Stimulated activated CD4-positive, alpha-beta T cell treated with anti-CD3 and anti-CD28 coated beads, TNF-alpha, amount 100 ng/mL, for 24 hours (primary cell): ENCODE results near the gene EXTL1.

ENCODE experiments used
- DNase-seq, 3 experiments: peaks; one replicate each; pipeline ENCODE4 v3.0.0-alpha.2; 2020; ENCODE audit warnings: low read depth in 3 of 3

EXTL1 gene

DNA sequence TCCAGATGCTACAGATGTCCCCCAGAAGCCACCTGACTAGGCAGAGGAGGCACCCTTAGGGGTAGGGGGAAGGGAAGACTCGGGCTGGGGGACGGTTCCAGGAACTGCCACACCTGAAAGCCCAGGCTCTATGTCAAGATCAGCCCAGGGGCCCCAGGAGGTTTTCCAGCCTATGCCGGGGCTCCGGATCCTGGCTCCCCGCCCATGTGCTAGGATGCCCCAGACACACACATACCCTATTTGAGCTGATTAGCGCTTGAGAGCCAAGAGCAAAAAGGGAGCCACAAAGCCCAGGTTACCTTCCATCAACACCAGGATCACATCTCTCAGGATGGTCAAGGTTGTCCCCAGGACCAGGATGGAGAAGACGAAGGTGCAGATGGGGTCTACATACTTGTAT is 19.8 kb downstream of the EXTL1 start:
- DNase-seq, result no peak

DNA sequence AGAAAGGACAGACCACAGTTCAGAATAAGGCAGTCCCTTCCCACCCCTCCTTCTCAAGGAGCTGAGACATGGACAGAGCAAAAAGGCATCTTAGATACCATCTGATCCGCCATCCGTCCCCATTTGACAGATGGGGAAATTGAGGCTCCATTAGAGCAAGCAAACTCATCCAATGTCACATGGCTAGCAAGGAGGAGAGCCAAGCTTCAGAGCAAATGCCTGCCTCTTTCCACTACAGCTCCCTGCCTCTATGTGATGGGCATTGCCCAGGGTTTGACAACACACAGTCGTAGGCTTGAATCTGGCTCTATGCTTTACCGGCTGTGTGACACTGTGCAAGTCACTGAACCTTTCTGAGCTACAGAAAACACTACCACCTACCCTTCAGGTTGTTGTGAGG is 20.4 kb downstream of the EXTL1 start:
- DNase-seq, result no peak

DNA sequence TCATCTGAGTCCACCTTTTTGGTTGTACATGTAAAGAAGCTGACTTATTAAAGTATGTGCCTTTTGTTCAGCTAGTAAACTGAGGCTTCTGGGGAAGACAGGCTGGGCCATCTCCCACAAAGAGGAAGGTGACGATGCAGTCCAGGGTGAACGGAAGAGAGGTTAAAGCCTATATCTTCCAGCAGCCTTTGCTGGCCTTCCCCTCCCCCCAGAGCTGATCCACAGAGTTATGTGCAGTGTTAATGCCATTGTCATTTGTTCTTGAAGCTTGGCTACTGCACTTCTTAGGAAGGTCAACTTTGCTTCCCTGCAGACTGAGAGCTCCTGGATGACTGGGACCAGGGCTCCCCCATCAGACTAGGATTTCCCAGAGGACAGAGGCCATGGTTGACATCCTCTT is 22.2 kb downstream of the EXTL1 start:
- no peak for DNase-seq

DNA sequence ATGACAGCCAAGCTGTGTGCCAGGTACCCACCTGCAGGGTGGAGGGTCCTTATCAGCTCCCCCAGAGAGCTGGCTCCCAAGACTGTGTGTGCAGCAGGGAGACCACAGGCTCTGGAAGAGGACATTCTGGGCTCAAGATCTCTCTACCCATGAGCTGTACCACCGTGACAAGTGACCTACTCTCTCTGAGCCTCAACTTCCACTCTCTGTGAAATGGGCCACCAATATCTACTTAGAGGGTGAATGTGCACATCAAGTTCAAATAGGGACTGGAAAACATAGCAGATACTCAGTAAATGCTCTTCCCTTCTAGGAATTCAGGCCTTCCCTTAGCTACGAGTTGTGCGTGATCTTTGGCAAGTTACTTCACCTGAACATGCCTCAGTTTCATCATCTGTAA is 22.8 kb downstream of the EXTL1 start:
- no peak for DNase-seq

DNA sequence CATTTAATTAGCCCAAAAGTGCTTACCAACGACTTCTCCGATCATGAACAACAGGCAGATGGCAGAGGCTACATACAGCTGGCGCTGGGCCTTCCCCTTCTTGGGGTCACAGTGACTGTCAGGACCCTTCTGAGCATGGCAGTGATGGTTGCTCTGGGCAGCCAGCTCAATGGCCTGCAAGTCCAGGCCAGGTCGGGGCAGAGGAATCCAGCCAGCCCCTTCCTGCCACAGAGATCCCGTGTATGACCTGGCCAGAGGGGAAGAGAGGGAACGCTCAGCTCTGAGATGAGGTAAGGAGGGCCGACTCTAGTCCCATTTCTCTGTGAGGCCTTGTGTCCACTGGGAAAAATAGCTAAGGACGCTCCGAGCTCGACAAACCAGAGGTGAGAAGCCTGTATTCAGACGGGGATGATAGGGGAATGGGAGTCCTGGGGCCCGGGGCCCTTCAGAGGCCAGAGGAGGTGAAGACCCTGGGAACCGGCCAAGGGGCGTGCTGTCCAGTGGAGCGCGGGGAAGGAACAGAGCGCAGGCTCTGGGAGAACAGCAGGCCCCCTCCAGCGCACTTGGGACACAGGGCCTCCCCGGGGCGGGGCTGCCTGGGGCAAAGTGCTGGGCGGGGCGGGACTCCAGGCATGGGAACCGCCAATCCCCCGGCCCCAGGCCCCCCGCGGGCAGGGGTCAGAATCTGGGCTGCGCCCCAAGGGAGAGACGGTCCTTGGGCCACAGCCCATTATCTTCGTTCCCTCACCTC is 23.6 kb downstream of the EXTL1 start:
- no peak for DNase-seq

DNA sequence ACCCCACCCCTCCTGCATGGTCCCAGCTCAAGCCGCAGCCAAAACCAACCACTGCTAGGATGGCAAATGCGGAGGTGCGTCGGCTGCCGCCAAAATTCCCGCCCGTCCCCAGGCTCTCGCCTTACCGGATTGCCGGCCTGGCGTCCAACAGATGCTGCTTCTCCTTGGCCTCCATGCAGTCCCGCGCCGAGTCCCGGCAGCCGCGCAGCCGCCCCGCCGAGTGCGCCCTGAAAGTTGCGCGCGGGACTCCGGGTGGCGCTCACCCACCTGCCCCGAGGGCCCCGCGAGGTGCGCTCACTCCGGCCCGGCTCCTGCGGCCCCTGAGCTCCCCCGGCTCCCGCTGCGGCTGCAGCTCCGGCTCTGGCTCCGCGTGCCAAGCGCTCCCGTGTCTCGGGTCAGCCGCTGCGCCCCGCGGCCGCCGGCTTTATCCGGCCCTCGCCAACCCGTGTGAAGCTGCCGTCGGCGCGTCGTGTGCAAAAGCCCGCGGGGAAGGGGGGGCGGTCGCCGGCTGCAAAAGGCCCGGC is 24.2 kb downstream of the EXTL1 start, which contains the start of gene SLC30A2:
Gene SLC30A2 (minus strand): TSS at position 397 of the 524 bp plus-strand sequence. CDS start 222 bp downstream, at position 175.
- no peak for DNase-seq

DNA sequence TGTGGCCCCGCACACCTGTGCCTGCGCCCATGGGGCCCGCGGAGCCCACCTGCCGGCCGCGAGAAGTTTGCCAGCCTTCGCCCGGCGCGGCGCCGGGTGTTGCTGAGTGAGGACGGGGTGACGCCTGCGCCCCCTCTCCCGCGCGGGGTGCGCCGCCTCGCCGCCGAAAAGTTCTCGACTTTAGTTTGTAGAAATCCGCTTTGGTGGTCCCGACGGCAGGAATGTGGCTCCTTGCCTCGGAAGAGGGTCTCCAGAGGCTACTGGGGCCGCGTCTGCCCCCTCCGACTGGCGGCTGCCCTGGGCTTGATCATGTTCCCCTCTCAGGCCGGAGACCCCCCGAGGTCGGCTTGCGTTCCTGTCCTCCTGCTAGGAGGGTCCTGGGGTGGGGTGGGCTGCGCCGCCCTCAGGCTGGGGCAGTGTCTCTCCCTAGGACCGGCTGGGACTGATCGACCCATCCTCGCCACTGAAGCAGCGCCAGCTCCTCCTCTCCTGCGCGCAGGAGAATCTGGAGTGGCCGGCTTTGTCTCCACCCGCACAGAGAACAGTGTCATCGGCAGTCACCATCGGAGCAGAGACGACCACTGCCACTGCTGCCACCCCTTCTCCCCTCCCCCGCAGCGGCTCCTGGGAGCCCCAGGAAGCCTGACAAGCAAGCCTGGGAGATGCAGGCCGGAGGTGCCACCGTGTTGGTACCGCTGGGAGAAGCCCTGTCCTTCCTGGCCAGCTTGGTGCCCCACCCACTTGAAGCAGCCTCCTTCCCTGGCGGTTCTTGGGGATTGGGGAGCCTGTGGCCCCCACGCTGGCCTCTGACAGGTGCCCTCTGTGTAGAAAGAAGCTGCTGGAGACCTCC is 24.9 kb downstream of the EXTL1 start:
- DNase-seq, result no peak

DNA sequence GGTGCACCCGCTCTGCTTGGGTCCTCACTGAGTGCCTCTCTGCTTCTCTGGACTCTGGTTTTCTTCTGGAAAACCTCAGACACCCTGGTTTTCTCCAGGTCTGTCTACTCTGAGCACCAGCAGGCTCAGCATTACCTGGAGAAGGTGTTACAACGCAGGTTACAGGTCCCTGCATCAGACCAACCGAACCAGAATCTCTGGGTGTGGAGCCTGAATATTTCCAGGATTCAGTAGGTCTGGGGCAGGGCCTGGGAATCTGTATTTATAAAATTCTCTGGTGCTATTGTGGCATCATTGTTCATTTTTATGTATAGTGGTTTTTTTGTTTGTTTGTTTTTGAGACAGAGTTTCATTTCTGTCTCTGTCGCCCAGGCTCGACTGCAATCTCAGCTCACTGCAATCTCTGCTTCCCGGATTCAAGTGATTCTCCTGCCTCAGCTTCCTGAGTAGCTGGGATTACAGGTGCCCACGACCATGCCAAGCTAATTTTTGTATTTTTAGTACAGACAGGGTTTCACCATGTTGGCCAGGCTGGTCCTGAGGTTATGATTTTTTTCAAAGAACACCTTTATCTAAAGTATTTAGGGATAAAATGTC is 25.8 kb downstream of the EXTL1 start:
- no peak for DNase-seq

DNA sequence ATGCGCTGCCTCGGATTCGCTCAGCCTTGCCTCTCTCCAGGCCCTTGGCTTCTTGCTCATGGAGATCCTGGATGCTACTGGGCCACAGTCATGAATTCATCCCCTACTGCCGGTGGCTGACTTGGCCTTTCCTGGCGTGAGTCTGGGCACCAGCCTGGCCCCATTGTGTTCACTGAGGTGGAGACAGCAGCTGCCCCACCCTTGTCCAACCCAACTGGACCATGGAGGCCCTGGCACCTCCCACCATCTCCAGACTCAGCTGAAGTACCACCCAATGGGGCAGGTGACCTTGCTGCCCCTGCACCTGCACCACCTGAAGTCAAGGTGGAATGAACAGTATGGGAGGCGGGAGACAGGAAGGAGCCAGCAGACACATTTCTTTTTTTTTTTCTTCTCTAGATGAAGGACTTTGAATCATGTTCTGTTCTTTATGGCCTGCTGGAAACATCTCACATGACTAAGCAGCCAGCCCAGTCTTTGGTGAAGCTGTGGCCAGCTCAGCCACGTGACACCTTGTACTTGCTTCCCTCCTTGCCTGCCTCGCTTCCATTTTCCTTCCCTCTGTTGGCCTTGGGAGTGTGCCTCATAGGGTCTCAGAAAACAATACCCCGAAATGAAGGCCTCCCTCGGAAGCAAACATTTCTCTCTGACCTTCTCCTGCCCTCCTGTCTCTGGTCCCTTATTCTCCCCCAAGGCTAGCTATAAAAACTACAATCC is 28.1 kb downstream of the EXTL1 start:
- DNase-seq, result no peak

DNA sequence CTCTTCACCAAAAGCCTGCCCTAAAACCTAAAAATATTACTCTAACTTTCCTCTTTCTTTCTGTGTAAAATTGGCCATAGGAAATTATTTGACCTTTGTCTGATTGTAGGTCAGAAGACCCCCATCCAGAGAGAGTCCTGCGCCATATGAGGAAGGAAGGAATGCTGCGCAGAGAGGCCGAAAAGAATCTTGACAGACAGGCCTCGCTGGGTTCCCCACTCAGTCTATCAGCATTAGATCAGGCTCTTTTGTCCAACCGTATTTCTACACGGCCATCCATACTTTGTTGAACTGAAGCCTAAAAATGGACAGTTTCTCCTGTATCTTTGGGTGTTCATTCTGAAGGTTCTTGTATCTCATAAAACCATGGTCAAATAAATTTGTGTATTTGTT is 28.7 kb downstream of the EXTL1 start:
- DNase-seq, result no peak

DNA sequence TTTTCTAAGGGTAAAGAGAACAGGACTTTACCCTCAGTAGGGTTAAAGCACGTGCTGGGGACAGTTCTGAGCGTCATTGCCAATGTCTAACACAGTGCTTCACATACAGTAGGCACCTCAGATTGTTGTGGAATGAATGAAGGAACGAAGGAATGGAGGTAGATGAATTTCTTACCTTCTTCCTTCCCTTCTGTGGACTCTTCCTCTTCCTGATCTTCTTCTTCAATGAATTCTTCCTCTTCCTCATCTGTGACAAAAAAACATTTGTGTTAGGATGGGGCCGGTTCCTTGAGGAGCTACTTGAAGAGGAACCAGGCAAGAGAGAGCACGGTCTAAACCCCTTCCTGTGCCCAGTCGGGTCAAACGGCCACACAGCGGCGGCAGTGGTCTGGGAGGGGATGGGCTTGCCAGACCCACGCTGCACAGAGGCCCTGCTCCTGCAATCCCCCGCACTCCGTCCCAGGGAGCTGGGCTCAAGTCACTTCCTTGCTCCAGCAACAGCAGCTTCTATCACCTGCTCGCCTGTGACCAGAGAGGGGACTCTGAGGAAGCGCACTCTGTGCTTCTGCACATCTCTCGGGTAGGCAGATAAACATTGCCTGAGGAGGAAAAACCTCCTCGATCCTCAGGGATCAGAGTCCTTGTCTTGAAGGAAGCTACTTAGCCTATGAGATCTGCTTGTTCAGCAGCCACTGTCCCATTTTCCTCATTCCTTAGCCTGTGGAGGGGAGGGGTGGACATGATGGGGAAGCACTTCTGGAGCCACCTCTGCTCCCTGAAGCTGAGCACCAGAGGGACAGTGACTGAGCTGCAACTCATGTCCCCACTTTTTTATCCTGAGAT is 32.4 kb downstream of the EXTL1 start:
- DNase-seq, result no peak

DNA sequence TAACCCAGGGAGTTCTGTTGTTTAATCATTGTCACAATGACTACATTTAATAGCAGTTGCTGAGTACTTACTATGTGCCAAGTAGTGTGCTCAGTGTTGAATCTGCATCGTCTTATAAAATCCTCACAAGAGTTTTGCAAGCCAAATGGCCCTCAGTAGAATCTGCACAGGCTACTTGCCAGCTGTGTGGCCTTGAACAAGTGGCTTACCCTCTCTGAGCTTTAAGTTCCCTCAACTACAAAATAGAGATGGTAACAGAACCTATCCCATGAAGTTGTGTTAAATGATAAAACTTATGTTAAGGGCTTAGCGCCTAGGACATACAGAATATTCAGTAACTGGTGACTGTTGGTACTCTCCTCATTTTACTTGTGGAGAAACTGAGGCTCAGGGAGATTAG is 33.5 kb downstream of the EXTL1 start:
- no peak for DNase-seq

DNA sequence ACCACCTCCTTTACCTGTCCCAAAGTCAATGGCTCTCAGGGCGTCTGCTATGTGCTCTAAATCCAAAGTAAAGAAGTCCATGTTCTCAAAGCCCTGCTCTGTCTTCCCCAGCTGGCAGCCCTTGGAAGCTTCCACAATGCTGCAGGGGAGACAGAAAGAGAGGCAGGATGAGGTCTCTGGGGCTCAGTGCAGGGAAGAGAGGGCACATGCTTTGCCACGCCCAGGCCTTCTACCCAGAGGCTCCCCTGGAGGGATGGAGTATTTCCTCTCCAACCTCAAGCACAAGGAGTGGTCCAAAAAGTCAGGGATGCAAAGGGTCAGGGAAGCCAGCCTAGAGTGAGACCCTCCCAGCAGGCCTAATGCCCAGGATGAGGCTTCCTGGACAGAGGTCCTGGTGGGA is 35.6 kb downstream of the EXTL1 start:
- no peak for DNase-seq

DNA sequence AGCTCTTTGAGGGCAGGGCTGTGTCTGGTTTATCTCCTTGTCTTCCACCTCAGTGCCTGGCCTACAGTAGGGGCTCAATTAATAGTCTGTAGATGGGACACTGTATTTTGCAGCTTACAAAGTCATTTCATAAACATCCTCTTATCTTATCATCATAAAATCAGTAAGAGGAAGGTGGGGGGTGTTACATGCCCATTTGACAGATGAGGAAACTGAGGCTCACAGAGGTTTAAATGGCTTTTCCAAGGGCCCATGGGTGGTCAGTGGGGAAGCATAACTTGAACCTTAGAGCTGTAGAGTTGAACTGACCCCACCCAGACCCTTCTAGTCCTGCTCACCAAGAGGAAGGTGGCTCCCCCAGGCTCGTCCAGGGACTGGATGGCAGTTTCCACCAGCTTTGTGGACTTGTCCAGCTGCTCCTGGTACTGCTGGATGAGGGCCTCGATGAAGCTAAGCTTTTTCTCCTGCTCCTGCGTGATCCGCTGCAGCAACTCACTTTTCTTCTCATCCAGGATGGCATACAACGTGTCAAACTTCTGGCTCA is 36.5 kb downstream of the EXTL1 start:
- no peak for DNase-seq

DNA sequence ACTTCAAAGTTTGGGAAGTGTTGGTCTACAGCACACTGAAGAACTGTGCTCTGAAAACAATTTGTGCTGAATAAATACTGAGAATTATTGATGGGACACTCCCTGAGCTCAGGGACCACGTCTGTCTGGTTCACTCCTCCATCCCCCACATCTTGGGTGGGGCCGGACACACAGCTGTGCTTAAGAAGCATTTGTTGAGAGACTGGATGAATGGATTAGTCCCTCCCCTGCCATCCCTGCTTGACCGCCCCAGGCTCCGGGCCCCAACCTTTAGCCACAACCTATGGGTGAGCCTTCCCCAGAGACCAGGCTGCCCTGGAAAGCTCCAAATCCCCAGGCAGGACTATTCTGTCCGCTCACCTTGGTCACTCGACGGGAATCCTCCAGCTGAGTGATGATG is 38.3 kb downstream of the EXTL1 start:
- DNase-seq, result no peak

DNA sequence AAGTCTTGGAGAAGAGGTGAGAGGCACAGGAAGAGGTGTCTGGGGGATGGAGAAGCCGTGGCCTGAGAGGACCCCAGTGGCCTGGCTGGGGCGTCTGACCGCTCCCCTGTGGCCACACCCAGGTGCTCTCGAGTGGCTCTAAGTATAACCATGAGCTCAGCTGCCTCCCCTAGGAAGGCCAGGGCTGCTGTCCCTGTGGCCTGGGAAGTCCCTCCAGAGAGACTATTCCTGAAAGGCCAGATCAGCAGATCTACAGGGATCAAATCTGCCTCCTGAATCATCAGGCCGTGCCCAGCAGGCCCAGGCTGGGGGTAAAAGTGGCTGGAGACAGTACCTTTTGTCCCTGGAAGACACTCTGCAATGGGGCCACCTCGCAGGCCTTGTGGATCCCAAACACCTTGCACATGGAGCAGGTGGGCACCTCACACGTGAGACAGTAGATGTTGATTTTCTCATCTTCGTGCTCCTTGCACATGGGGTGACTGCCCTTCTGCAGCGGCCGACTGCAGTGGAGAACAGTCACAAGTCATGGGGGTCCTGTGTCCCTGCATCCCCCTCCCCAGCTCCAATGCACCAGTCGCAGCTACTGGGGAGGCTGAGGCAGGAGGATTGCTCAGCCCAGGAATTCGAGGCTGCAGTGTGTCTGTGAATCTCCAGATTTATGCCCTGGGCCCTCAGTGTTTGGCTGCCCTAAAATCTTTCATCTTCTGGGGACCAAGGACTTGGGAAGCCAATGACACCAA is 39.4 kb downstream of the EXTL1 start:
- no peak for DNase-seq

DNA sequence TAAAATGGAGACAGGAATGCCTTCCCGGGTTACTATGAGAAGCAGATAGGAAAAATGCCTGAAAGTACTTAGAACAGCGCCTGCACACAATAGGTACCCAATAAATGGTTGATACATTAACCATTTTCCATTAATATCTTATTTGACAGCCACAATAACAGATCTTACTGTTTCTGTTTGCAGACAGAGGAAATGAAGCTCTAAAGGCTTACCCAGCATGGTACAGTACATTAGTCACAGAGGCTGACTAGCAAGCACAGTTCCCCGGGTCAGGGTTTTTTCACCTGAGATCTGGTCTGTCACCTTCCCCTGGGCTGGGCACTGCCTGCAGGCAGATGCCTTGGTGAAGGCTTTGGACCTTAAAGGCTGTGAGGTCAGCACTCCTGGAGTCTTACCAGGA is 43.0 kb downstream of the EXTL1 start:
- no peak for DNase-seq

DNA sequence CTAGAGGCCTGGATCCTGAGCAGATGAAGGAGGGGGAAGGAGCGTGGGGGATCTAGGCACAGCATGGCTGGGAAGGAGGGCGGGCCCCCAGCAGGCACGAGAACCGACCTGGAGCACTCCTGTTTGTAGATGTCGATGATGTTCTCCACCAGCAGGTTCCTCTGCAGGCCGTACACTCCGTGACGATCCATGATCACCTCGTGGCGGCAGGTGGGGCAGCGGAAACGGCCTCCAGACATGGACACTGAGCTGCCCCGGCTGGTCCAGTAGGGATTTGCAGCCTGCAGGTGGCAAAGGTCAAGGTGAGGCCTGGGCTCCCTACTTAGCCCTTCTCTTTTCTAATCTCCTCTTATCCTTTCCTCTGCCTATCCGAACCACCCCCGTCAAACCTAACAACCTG is 44.6 kb downstream of the EXTL1 start:
- no peak for DNase-seq

DNA sequence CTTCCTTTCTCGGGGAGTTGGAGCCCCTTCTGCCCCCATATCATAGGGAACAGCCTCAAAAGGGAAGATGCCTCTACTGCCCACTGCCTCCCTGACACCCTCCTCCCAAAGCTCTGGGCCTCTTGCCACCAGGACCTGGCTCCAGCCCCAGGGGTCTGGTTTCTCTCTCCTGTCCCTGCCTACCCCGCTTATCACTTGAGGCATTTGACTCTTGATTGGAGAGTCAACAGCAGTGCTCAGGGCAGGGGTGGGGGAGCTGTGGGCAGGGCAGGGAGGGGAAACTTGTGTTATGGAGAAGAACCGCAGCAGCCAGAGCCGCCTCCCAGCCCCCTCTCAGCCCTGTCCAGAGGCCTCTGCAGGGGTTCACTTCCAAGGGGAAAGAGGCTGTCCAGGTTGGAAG is 45.3 kb downstream of the EXTL1 start:
- no peak for DNase-seq

DNA sequence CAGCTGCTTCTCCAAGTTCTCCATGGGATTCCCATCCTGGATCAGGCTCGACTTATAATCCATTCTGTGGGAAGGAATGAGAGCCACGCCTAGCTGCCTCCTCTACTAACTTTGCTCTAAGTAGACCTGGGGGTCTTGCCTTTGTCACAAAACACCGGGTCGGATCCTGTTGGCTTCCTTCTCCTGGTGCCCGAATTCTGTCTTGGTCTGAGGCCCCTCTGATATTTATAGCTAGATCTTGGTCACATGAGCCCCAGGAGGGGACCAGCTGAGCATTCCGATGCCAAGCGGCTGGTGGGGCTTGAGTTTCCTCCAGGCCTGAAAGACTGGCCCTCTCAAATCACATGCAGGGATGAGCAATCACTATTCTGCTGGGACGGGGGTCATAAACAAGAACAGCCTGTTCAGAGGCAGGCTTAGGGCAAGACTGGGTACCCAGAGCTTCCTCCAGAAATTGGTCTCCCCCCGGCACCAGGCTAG is 45.9 kb downstream of the EXTL1 start, which contains the start of gene TRIM63:
Gene TRIM63 (minus strand): TSS at position 199 of the 480 bp plus-strand sequence. CDS start 136 bp downstream, at position 63.
- no peak for DNase-seq
